MCF 10A (cell line): Measurements from ENCODE around the gene SETD1B. TPM values are rescaled to one million over a fixed set of nuclear protein-coding genes. Genes with fewer than 3 reads are reported as not detected.

Source experiments
- BruUV-seq: library from RNA; stranded (reverse); fragments of 400-500 nt; replicated peaks from 2 replicates; lab custom pipeline; 2021; lab: Mats Ljungman, UMichigan
- CTCF ChIA-PET: fragments of 300-600 bp; sonication (Branson Sonifier 250); formaldehyde crosslinking; extraction: SDS; loops from one replicate; lab custom pipeline; 2021; ENCODE audit warnings: antibody characterized with exemption, inconsistent platforms; lab: Yijun Ruan, JAX
- POLR2A ChIA-PET: fragments of 300-600, 350-650 bp; sonication (Branson Sonifier 250); formaldehyde crosslinking; extraction: SDS; loops from one replicate; lab custom pipeline; 2020; ENCODE audit warnings: antibody characterized with exemption, inconsistent platforms; lab: Yijun Ruan, JAX
- DNase-seq: peaks from one replicate; pipeline ENCODE4 v3.0.0-alpha.2; 2018; ENCODE audit not compliant: unreplicated experiment
- H3K27ac Mint-ChIP-seq: one replicate; pipeline ENCODE4 v1.8.0; 2022; ENCODE audit warnings: mild to moderate bottlenecking, low read depth, mixed read lengths; ENCODE audit not compliant: unreplicated experiment
- H3K27me3 Mint-ChIP-seq: one replicate; pipeline ENCODE4 v1.8.0; 2022; ENCODE audit warnings: mixed read lengths; ENCODE audit not compliant: insufficient read depth, unreplicated experiment
- H3K36me3 Mint-ChIP-seq: one replicate; pipeline ENCODE4 v1.8.0; 2022; ENCODE audit warnings: mild to moderate bottlenecking, moderate library complexity, mixed read lengths; ENCODE audit not compliant: insufficient read depth, unreplicated experiment
- H3K4me1 Mint-ChIP-seq: one replicate; pipeline ENCODE4 v1.8.0; 2022; ENCODE audit warnings: mixed read lengths; ENCODE audit not compliant: insufficient read depth, unreplicated experiment
- H3K4me3 Mint-ChIP-seq: one replicate; pipeline ENCODE4 v1.8.0; 2022; ENCODE audit warnings: mild to moderate bottlenecking, moderate library complexity, mixed read lengths; ENCODE audit not compliant: unreplicated experiment
- H3K9me3 Mint-ChIP-seq: one replicate; pipeline ENCODE4 v1.8.0; 2022; ENCODE audit warnings: mixed read lengths; ENCODE audit not compliant: unreplicated experiment
- CTCF ChIP-seq: fragments of 200-600 bp; IDR thresholded peaks from one replicate; pipeline ENCODE4 v1.8.0; 2022; ENCODE audit warnings: antibody characterized with exemption, mild to moderate bottlenecking; ENCODE audit not compliant: unreplicated experiment
- intact Hi-C: fragments of 100-400 bp; cut with micrococcal nuclease; formaldehyde crosslinking; loops from 2 replicates; pipeline ENCODE4 v1.14.1; 2022
- total RNA-seq: library from RNA; stranded (reverse); gene quantifications from 2 replicates; pipeline ENCODE4 v1.2.3, GENCODE V29; 2022

Gene SETD1B
- total RNA-seq, 1 experiment from 2014 or later = 19.7 TPM

GRCh38 chr12:121797937-121798786 is 5.6 kb upstream of the SETD1B start:
- Mint-ChIP-seq H3K27me3 (no peaks in the 10 kb centered on the region), H3K9me3 (no peaks in the 10 kb centered on the region), H3K4me1 (peaks cover 37% of the 10 kb centered on the region), H3K27ac (peak overlapping the region; percentile 81), H3K4me3 (peak overlapping the region; percentile 78), H3K36me3 (peaks cover 44% of the 10 kb centered on the region)
- no peak for TF ChIP-seq CTCF
- CTCF ChIA-PET = interaction anchor here (0.6 to 10.6 kb wide), 8 partner anchors 11 to 234 kb away, joined by 3 to 390 read pairs (median 32); partner anchors contain the start of genes SETD1B and TMEM120B
- POLR2A ChIA-PET = interaction anchor here (0.5 to 13.9 kb wide), 11 partner anchors 10 to 726 kb away, joined by 3 to 344 read pairs (median 4); partner anchors contain the start of genes PSMD9, SETD1B and TMEM120B
- DNase-seq = peak; percentile 77
- intact Hi-C loops = loop anchor here (10.0 kb wide), 2 partner anchors 227 to 397 kb away; partner anchors contain the start of gene BCL7A
- BruUV-seq = no TSS peak

- Mint-ChIP-seq H3K36me3 (peaks cover 44% of the 10 kb centered on the region), H3K27ac (peak overlapping the region; percentile 79), H3K4me1 (peaks cover 37% of the 10 kb centered on the region), H3K27me3 (no peaks in the 10 kb centered on the region), H3K9me3 (no peaks in the 10 kb centered on the region), H3K4me3 (peak overlapping the region; percentile 78)
- POLR2A ChIA-PET = interaction anchor here (1.0 to 13.9 kb wide), 9 partner anchors 9 to 725 kb away, joined by 3 to 344 read pairs (median 4); partner anchors contain the start of genes PSMD9, SETD1B and TMEM120B
- no TSS peak for BruUV-seq
- no peak for DNase-seq
- intact Hi-C loops = loop anchor here (10.0 kb wide), 2 partner anchors 226 to 396 kb away; partner anchors contain the start of gene BCL7A
- no peak for TF ChIP-seq CTCF
- CTCF ChIA-PET = interaction anchor here (0.6 to 10.6 kb wide), 5 partner anchors 11 to 162 kb away, joined by 3 to 390 read pairs (median 8); partner anchors contain the start of gene SETD1B
These were observed 5.0 kb upstream of the SETD1B start for GRCh38 chr12:121798787-121799155.

- Mint-ChIP-seq H3K9me3 (no peaks in the 10 kb centered on the region), H3K27me3 (no peaks in the 10 kb centered on the region), H3K27ac (peak overlapping the region; percentile 79), H3K4me1 (peaks cover 34% of the 10 kb centered on the region), H3K4me3 (peak overlapping the region; percentile 78), H3K36me3 (peaks cover 44% of the 10 kb centered on the region)
- ChIA-PET POLR2A (interaction anchor here (1.0 to 13.9 kb wide), 8 partner anchors 9 to 725 kb away, joined by 3 to 344 read pairs (median 25); partner anchors contain the start of genes PSMD9, SETD1B and TMEM120B), CTCF (interaction anchor here (0.6 to 10.6 kb wide), 6 partner anchors 10 to 163 kb away, joined by 3 to 390 read pairs (median 6); partner anchors contain the start of gene SETD1B)
- BruUV-seq = no TSS peak
- intact Hi-C loops = loop anchor here (10.0 kb wide), 2 partner anchors 226 to 396 kb away; partner anchors contain the start of gene BCL7A
- no peak for TF ChIP-seq CTCF
- peak; percentile 87 for DNase-seq
These were observed 4.5 kb upstream of the SETD1B start for GRCh38 chr12:121799156-121799841.
